HL-60/S4 treated with phorbol 12-myristate 13-acetate at 8.2 ng/mL for 4 days and 3 days (cell line): Measurements from ENCODE around the gene ZNF599.
"Not testable (repeated sequence)": the region's sequence is repeated elsewhere in the genome, so short reads cannot be mapped to it uniquely, and the experiment has no call there.

ENCODE experiments used
- in situ Hi-C: fragments of 300-500 bp; cut with MboI; formaldehyde crosslinking; loops from 2 replicates; pipeline ENCODE4 v1.15.0; 2022; ENCODE audit warnings: low sequenced_read_pairs

Gene ZNF599

DNA sequence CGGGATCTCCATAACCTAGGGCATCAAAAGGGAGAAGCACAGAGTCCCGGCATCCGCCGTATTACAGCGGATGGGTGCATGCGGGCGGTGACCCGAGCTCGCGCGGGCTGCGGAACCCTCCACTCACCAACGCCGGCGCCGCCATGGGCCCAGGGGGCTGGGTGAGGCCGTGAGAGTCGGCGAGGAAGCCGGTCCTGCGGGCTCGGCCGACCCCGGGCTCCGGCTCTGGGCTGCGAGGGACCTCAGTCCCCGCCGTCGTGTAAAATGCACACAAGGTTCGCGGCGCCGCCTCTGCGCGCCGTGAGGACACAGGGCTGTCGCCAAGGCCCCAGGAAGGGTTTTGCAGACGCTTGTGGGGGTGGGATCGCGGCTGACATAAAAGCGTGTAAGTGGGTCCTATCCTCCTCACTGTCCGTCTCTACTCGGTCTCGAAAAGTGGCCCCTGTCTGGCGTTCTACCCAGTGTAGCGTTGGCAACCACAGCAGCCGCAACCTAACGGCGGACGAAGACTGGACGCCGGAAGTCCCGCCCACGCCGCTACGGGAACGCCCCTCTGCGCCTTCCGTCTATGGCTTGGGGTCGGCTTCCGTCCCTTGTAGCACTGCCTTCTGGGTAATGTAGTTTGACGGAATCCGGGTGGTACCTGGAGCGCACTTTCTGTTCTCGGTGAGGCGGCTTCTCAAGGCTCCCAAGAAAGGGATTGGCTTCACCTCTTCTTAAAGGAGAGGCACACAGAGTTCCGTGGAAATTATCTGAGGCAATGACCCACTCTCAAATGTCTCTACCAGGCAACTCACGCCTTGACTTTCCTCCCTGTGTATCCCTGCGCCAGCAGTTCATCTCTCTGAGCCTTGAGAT is at the start of gene ZNF599:
Gene ZNF599, minus strand, starts transcription at position 519 of the 858 bp plus-strand sequence. Its CDS starts 374 bp downstream, at position 145.
- in situ Hi-C loops: no loop called here

DNA sequence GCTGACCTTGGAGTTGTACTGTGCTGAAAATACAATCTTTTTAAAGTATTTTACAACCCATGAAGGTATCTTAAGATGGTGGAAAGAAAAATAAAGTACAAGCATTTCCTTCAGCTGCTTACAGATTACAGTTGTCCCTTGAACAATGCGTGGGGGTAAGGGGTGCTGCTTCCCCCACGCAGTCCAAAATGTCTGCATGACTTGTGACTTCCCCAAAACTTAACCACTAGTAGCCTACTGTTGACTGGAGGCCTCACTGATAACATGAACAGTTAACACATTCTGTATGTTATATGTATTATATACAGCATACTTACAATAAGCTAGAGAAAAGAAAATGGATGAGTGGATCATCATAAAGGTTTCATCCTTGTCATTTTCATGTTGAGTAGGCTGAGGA is 45.3 kb upstream of the ZNF599 start:
- in situ Hi-C loops: no loop called here

DNA sequence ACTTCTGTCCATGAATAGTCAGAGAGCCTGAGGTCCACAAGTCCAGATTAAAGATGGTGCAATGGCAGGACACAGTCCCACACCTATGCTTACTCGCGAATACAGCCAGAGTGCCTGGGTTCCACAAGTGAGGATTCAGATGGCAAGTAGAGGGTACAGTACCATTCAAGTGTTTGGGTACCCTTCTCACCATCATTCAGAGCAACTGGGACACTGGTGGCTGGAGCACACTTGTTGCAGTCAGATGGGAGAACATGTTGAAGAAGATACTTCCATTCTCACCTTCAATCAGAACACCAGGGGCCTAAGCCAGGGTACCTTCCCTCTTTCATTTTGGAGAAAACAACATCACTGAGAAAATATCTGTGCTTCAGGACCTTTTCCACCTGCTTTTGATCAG is 43.7 kb upstream of the ZNF599 start:
- in situ Hi-C loops: no loop called here

DNA sequence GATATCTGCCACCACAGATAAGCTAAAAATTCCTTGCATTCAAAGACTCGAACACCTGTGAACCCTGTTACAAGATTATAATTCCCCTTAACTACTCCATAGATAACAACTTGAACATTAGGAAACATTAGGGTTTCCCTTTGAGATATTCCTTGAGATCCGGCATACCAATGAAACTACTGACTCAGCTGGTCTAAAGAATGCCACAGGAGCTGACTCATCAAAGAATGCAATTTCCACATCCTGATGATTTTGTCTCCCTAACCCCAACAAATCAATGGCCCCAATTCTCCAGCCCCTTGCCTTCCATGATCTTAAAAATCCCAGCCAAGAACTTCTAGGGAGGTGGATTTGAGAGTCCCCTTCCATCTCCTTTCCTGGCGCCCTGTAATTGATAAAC is 35.6 kb upstream of the ZNF599 start:
- in situ Hi-C loops: no loop called here

DNA sequence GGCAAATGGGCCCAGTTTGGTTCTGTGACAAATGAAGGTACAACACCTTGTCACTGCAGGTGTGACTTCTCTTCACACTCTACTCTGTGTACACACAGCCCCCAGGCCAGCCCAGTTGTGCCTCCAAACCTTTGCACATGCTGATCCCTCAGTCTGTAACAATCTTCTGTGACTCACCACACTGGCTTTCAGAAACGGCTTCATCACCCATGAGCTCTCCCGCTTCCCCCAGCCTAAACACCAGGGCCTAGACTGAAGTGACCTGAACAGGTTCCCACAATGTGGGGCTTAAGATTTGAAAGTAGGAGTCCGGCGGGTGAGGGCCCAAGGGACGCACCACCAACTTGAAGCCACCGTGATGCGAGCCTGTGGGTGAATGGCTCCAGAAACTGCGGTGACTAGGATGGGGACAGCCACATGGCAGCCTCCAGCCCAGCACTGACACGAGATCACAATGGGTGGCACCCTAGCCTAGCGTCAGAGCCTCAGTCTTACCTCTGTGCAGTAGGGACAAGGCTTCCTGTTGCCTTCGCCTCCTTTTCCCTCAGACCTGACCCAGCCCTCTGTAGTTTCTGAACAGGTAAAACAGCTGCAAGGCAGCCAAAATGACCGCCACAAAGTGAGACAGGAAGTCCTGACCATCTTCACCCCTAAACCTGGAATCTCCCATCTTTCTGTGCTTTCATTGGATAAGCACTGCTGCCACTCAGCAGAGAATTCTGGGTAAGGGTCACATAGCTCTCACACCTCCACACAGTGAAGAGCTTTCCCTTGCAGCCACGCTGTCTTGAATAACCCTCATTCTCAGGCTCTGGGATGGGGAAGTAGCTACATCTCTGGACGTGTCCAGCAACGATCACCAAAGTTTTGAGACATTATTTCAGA is 34.2 kb upstream of the ZNF599 start:
- in situ Hi-C loops: no loop called here

DNA sequence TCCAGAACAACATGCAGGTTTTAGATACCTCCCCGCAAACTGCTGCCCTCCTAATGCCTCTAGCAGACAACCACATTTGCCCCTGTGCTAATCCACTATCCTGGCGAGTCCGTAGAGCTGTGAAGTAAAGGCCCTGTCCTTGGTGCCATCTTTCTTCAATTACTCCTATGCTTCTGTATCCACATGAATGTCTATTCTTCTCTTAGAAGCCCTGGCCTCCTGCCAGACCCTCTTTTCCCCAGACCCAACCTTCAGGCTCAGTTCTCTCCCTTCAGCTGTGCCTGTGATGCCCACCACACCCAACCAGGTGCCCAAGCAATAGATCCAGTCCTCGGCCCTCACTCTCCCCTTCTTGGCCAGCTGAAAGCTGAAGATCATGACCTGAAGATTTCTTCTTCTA is 31.1 kb upstream of the ZNF599 start:
- in situ Hi-C loops: no loop called here

DNA sequence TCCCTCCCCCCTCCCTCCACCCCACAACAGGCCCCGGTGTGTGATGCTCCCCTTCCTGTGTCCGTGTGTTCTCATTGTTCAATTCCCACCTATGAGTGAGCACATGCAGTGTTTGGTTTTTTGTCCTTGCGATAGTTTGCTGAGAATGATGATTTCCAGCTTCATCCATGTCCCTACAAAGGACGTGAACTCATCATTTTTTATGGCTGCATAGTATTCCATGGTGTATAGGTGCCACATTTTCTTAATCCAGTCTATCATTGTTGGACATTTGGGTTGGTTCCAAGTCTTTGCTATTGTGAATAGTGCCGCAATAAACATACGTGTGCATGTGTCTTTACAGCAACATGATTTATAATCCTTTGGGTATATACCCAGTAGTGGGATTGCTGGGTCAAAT is 23.9 kb upstream of the ZNF599 start:
- in situ Hi-C loops: not testable (repeated sequence)

DNA sequence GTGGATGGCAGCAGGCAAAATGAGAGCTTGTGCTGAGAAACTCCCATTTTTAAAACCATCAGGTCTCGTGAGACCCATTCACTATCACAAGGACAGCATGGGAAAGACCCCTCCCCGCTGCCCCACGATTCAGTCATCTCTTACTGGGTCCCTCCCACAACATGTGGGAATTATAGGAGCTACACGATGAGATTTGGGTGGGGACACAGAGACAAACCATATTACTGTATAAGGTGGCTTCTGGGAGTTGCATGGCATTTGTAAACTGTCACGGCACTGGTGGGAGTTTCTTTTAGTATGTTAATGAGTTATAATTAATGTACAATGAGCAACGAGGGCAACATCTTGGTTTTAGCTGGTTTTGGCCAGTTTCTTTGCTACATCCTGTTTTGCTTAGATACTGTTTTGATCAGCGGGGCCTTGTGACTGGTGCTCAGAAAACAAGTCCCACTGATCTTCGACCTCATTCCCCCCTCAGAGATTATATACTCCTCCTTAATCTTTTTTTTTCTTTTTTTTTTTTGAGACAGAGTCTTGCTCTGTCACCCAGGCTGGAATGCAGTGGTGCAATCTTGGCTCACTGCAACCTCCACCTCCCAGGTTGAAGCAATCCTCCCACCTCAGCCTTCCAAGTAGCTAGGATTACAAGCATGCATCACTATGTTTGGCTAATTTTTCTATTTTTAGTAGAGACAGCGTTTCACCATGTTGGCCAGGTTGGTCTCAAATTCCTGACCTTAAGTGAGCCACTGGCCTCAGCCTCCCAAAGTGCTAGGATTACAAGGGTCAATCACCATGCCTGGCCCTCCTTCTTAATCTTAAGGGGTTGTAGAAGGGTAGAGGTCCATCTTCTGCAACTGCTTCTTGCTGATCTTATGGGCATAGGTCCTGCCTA is 21.3 kb upstream of the ZNF599 start:
- in situ Hi-C loops: no loop called here

DNA sequence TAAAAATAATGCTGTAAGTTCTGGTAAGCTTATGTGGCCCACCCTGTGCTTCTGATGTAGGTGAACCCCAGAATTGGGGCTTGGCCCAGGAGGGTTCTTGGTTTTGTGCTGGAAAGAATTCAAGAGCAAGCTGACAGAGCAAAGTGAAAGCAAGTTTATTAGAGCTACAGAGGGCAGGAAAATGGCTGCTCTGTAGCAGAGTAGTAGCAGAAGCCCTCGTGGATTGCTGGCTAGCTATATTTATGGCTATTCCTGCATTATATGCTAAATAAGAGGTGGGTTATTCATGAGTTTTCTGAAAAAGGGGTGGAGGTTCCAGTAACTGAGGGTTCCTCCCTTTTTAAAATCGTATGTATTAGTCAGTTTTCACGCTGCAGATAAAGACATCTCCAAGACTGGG is 20.6 kb upstream of the ZNF599 start:
- in situ Hi-C loops: no loop called here

DNA sequence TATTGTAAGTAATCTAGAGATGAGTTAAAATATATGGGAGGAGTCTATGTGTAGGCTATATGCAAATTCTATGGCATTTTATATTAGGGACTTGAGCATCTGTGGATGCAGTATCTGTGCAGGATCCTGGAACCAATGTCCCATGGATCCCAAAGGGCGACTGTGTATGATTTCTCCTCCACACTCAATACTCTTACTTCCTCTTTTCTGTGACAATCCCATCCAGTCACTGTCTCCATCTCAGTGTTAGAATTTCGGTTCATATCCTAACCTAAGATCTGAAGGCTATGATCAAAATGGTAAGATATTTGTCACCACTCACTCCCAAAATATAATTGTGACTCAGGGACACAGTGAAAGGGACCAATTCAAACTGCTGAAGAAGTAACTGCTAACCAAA is 15.1 kb upstream of the ZNF599 start:
- in situ Hi-C loops: no loop called here

DNA sequence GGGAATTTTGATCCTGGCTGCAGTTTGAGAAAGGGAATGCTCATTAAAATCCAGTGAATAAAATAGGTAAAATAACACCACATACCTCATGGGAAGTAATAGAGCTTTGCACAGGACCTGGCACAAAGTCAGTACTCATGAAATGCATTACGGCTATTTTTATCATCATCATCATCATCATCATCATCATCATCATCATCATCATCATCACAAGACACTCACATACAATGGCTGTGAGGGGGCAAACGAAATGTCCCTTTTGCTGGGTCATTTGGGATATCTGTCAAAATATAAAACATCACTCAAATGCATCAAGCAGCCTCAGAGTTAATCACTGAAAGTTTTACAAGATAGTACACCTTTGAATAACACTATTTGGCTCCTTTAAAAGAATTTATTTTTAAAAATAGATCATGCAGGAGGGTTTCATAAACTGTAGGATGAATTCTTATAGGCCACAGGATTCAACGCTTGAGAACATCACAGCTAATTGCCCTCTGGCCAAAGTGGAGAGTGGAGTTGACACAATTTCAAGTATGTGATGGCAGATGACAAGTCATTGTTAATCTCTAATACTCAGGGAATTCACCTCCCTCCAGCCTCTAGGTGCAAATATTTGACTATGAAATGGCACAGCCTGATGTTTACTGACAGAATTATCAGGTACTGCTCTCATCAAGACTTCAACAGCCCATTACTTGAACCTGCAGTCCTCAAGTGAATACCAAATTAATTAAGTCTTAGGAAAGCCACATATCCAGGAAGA is 14.2 kb upstream of the ZNF599 start:
- in situ Hi-C loops: no loop called here

DNA sequence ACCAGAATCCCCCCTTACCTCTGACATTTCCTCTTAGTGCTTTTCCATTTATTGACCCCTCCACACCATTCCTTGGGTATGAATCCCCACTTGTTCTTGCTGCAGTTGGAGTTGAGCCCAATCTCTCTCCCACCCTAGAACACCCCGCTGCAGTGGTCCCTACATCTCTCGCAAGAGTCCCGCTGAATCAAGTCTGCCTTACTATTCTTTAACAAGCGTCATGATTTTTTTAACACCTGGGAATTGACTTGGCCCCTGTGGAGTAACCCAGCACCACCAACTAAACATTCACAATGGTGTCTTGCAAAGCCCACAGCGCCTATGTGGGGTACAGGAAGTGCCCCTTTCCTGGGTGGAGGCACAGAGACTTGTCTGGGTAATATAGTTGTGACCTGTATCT is 13.2 kb upstream of the ZNF599 start:
- in situ Hi-C loops: no loop called here

DNA sequence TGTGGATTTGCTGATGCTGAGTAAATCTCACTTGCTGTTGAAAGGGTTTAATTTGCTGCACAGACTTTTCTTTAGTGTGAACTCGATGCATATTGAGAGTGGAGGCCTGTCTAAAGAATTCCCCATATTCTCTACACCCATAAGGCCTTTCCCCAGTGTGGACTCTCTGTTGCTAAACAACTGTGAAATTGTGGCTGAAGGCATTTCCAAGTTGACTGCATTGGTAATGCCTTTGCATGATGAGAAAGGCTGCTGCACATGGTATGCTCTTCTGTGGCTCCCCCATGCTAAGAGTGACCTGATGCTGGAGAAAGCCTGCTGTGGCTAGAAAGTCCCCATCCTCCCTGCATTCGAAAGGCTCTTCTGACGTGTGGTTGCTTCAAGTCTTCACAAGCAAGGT is 6.6 kb upstream of the ZNF599 start:
- in situ Hi-C loops: no loop called here

DNA sequence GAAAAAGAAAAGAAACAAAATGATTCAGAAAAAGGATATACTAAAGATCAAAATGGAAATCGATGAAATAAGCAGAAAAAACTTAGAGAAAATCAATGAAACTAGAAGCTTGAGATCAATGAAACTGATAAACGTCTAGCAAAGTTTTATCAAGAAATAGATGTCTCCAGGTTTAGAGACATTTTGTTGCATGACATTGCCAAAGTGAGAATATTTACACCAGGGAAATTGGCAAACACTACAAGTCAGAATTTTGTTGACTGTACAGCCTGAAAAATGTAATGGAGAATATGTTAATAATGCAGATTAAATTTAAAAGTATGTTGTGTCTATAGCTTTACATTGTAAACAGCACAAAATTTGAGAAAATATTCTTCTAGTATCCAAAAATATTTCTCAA is 5.3 kb upstream of the ZNF599 start:
- in situ Hi-C loops: no loop called here

DNA sequence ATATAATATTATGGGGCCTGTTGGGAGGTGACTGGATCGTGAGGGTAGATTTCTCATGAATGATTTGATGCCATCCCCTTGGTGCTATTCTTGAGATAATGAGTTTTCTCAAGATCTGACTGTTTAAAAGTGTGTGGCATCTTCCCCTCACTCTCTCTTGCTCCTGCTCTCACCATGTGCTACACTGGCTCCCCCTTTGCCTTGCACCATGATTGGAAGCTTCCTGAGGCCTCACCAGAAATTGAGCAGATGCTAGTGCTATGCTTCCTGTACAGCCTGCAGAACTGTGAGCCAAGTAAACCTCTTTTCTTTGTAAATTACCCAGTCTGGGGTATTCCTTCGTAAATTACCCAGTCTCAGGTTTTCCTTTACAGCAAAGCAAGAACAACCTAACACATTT is 1.8 kb upstream of the ZNF599 start:
- in situ Hi-C loops: no loop called here

DNA sequence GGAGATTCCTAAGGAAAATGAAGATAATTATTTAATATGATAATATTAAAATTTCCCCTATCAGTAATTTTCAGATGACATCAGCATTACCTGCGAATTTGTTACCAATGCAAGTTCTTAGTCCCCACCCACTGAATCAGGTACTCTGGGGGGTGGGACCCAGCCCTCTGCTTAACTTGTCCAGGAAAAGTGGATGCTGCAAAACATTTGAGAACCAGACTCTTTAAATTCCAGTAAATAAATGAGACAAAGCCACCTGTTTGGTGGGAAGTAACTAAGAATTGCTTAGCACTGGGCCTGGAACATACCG is 495 bp upstream of the ZNF599 start:
- in situ Hi-C loops: no loop called here

DNA sequence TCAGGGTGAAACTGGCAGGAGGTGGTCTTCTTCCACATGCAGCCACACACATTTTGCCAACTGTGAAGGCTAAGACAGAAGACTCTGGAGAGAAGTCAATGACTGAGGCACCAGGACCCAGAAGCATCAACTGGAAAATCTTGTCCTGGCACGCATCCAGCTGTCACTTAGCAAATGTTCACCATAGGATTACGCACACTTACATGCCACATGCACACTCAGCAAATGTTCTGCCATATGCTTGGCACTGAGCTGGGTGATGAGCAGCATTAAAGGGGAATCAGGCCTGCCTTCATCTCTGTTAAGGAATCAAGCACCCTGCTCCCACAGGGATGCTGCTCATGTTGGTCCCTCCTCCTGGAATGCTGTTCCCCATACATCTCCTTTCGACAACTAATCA is 5.1 kb downstream of the ZNF599 start:
- in situ Hi-C loops: no loop called here

DNA sequence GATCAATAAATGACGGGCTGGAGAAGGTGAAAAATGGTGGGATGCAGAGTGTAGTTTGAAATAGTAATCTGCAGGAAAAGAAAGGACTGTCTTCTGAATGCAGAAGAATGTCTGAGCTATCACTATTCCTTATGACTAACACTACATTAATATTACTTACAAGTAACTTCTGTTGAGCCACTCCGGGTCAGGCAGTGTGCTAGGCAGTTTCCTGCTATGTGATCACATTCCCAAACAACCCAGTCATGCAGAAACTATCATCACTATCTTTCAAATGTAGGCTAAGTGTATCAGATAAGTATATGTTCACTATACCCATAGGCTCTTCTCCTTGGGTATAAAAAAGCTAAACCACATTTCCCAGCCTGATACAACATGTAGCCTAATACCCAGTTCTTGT is 6.6 kb downstream of the ZNF599 start:
- in situ Hi-C loops: no loop called here

DNA sequence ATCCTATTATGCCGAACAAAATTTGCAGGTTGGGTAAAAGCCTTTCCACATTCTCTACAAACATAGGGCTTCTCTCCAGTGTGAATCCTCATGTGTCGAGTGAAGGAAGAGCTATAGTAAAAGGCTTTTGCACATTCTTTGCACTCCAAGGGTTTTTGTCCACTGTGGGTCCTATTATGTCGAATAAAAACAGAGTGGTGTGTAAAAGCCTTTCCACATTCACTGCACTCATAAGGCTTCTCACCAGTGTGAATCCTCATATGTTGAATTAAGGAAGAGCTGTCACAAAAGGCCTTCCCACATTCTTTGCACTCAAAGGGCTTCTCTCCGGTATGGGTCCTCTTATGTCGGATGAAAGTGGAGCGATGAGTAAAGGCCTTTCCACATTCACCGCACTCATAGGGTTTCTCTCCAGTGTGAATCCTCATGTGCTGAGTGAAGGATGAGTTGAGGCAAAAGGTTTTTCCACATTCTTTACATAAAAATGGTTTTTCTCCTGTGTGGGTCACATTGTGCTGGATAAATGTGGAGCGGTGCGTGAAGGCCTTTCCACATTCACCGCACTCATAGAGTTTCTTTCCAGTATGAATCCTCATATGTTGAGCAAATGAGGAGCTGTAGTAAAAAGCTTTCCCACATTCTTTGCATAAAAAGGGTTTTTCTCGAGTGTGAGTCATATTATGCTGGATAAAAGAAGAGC is 13.6 kb downstream of the ZNF599 start:
- in situ Hi-C loops: no loop called here

DNA sequence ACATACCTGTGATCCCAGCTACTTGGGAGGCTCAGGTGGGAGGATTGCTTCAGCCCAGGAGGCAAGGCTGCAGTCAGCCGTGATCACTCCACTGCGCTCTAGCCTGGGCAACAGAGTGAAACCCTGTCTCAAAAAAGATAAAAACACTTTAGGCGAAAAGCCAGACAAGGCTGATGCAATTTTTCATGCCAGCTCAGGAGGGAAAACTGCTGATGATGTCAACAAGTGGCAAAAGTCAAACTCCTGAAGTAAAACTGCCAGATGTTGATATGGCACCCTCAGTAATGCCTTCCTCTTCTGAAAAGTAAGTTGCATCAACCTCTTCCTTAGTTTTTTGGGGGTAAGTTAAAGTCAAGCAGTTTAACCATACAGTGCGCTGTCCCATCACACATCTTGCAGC is 15.6 kb downstream of the ZNF599 start:
- in situ Hi-C loops: no loop called here
